LoVo (cell line): ENCODE results near the gene PDCD7.
"Not testable (repeated sequence)": the region's sequence is repeated elsewhere in the genome, so short reads cannot be mapped to it uniquely, and the experiment has no call there.

Experiments used
- DNase-seq: peaks from one replicate; pipeline ENCODE4 v3.0.0-alpha.2; 2016; ENCODE audit warnings: low spot score

Gene PDCD7, protein sequence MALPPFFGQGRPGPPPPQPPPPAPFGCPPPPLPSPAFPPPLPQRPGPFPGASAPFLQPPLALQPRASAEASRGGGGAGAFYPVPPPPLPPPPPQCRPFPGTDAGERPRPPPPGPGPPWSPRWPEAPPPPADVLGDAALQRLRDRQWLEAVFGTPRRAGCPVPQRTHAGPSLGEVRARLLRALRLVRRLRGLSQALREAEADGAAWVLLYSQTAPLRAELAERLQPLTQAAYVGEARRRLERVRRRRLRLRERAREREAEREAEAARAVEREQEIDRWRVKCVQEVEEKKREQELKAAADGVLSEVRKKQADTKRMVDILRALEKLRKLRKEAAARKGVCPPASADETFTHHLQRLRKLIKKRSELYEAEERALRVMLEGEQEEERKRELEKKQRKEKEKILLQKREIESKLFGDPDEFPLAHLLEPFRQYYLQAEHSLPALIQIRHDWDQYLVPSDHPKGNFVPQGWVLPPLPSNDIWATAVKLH

DNA sequence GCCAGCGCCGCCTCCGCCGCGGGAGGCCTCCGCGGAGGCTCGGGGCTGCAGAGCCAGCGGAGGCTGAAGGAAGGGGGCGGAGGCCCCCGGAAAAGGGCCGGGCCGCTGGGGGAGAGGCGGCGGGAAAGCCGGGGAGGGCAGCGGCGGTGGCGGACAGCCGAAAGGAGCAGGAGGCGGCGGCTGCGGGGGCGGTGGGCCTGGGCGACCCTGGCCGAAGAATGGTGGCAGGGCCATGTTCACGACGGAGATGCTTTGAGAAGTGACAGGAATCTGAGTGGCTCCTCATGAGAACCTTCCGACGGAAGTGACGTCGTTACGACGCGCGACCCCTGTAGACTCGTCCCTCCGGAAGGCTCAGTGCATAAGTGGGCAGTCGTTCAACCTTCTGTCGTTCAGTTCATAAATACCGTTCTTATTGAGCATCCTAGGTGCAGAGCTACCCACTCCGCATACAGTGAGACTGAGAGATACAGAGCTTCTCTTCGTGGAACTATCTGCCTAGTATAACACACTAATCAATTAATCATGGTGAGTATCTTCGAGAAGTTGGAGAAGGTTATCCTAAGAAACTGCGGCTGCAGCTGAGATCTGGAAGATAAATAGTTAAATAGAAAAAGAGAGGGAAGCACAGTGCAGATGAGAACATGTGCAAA lies at the start of gene PDCD7:
Gene PDCD7 (minus strand): TSS at position 261 of the 653 bp plus-strand sequence. CDS start 27 bp downstream, at position 234.
- DNase-seq: peak; percentile 95

DNA sequence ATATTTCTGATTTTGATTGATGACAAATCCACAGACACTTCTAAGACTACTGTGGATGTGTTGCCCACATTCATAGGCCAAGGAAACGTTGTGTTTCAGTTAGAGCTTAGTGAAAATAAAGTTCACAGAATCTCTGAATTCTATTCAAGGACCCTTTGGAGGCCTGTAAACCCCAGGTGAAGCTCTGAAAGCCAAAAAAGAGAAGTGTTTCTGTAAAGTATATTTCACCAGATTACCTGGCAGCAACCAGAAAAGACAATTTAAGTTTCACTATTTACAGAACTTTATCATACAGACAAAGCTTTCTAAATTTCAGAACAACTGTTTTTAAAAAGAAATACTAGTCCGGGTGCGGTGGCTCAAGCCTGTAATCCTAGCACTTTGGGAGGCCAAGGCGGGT lies 48.9 kb upstream of the PDCD7 start:
- DNase-seq: no peak

DNA sequence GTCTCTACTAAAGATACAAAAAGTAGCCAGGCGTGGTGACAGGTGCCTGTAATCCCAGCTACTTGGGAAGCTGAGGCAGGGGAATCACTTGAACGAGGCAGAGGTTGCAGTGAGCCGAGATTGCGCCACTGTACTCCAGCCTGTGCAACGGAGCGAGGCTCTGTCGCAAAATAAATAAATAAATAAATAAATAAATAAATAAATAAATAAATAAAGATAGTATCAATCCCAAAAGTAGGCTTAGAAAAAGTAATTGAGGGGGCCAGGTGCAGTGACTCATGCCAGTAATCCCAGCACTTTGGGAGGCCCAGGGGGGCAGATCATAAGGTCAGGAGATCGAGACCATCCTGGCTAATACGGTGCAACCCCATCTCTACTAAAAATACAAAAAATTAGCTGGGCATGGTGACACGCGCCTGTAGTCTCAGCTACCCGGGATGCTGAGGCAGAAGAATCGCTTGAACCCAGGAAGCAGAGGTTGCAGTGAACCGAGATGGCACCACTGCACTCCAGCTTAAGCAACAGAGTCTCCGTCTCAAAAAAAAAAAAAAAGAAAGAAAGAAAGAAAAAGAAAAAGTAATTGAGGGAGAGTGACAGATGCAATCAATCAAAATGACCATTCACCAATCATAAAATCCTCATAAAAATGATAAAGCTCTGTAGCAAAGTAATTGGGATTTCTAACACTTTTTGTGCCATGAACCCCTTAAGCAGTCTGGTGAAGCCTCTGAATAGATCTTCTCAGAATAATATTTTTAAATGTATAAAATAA lies 48.2 kb upstream of the PDCD7 start:
- DNase-seq: not testable (repeated sequence)

DNA sequence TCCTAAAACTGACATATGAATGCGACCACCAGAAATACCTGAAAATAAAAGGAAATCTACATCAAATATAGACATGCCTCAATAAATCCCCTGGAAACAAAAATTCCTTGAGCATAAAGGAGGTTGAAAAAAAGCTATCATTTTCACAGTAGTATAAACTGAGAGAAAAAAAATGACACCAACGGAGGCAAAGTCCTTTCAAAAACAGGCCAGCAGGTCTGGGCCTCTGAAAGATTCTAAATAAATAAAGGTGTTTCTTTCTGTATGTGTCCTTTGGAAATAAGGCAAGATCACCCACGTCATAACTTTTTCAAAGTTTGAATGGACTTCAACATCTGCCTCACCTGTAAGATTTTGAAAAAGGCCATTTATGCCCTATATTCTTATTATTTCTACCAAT lies 46.6 kb upstream of the PDCD7 start:
- no peak for DNase-seq

DNA sequence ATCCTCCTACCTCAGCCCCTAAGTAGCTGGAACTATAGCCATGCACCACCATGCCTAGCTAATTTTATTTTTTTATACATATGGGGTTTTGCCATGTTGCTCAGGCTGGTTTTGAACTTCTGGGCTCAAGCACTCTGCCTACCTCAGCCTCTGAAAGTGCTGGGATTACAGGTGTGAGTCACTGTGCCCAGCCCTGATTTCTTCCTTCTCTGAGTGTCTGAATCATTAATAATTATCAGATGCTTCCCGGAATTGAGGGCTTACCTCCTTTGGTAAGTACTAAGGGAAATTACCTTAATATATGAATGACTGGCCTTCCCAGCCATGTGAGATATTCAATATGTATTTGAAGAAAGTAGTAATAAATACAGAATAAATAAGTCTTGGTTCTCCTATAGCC lies 44.3 kb upstream of the PDCD7 start:
- peak; percentile 29 for DNase-seq

DNA sequence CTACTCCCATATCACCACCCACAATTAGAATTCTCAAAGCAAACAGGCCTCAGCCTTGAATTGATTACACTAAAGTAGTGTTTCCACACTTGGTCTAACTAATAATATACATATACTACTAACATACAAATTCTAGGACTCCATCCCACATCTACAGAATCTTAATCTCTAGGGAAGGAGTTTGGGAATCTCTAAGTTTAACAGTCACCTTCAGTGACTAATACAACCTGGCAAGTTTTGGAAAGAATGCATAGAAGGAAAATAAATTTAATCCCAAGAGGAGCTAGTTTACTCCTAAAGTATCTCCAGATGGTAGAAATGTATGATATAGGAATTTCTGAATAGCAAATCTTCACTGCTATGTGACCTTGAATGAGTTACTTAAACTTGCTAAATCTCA lies 42.4 kb upstream of the PDCD7 start:
- no peak for DNase-seq

DNA sequence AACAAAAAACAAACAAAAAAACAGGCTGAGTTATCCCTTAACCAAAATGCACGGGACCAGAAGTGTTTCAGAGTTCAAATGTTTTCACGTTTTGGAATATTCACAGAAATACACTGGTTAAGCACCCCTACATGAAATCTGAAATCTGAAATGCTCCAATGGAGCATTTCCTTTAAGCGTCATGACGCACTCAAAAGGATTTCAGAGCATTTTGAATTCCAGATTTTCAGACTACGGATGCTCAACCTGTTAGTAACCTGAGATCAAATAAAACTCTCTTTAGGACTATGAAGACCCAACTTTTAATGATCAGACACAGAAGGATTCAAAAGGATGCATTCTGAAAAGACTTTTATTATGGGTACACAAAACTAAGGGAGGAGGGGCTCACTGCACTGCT lies 41.9 kb upstream of the PDCD7 start:
- no peak for DNase-seq

DNA sequence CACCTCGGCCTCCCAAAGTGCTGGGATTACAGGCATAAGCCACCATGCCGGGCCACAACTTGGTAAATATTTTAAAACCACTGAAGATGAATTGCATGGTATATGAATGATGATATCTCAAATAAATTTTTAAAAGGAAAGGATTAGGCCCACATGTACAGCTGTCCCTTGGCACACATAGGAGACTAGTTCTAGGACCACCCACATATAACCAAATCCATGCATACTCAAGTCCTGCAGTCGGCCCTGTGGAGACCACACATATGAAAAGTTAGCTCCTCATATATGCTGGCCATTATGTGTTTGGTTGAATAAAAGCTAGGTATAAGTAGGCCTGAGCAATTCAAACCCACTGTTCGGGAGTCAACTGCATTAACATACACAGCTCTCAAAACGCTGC lies 40.9 kb upstream of the PDCD7 start:
- no peak for DNase-seq

DNA sequence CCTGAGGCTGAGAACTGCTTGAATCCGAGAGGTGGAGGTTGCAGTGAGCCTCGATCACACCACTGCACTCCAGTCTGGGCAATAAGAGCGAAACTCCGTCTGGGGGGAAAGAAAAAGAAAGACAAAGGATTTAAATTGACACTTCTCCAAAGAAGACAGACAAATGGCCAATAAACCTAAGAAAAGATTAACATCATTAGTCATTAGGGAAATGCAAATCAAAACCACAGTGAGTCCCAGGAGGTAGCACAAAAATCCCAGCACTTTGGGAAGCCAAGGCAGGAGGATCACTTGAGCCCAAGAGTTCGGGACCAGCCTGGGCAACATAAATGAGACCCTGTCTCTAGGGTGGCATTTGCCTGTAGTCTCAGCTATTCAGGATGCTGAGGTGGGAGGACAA lies 38.9 kb upstream of the PDCD7 start:
- DNase-seq: no peak

DNA sequence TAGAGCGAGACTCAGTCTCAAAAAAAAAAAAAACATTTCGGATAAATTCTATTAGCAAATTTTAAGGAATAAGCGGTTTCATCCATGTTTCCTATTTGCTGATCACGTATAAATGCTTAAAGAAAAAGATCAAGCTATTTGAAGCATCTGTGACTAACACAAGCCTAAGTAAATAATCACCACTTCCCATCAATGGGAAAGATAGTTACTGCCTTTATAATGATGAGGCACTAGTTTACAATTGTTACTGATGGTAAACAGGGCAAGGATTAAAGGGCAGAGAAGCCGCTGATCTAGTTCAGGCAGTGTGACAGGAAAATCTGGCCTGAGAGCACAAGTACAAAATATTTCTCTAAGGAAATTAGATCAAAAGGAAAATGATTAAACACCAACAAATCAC lies 37.8 kb upstream of the PDCD7 start:
- no peak for DNase-seq

DNA sequence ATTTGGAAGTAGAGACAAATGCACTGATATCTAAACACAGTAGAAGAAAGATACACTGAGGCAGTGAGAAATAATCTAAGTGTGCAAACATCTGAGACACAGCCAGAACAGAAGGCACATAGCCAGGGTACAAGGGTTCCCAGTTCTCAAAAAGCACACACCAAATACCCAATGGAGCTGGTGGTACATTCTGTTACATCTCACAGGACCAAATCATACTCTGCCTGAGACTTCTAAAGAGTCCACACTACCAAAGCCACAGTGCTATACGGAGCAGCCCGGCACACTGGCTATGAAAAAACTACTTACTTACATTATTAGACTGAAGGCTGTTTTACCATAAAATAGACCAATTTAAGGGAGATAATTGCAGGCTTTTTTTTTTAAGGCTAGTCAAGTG lies 32.3 kb upstream of the PDCD7 start:
- no peak for DNase-seq

DNA sequence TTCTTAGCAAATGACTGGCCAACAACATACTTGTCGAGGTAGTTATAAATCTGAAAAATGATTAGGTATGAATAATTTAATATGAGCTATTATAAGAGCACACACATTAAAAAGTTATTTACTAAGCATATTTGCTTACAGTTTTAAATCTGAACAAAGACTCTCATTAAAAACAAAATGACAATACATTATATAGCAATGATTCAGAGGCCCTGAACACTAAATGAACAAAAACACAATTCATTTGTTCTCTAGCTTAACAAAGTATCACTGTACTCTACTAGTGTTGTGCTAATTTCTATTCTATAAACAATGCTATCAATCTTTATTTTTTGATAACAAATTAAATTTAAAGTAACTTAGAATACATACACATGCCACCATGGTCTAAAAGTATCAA lies 30.5 kb upstream of the PDCD7 start:
- DNase-seq: no peak

DNA sequence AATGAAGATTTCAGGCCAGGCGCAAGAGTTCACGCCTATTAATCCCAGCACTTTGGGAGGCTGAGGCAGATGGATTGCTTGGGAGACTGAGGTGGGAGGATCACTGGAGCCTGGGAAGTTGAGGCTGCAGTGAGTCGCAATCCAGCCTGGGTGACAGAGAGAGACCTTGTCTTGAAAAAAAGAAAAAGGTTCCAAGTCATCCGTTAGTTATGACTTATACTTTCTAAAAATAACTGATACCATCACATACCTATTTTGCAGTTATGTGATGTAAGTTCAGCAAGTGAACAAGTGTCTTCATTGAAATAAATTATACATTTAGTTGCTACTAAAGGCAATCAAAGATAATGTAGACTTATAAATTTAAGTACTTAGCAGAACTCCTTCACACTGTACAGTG lies 29.4 kb upstream of the PDCD7 start:
- no peak for DNase-seq

DNA sequence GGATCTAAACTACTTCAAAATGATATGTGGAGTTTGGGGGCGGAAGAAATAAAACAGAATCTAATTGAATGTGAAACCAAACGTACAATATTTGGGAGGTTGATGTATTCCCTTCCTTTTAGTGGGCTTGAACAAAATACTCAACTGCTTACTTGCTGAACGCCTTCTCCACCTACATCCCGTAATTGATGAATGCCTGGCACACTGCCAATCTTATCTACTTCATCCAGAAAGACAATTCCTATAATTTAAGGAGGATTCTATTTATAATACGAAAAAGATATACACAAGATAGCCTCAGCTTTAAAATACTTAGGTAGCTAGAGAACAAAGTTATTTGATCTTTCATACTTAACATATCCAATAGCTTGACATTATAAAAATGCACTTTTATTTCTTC lies 23.1 kb upstream of the PDCD7 start:
- no peak for DNase-seq

DNA sequence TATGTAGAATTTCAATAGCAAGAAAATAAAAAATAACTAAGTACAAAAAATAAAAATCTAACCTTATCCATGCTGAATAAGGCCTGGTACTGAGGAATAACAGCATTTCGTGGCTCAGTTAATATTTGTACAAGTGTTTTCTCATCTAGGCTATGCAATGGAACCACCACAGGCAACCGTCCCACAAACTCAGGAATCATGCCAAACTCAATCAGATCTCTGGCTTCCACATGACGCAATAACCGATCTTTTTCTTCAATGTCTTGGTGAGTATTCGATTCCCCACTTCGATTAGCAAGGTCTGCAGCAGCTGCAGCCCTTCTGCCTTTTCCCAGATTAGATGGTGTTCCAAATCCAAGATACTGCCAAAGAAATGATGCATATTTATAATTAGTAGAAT lies 21.1 kb upstream of the PDCD7 start:
- DNase-seq: no peak

DNA sequence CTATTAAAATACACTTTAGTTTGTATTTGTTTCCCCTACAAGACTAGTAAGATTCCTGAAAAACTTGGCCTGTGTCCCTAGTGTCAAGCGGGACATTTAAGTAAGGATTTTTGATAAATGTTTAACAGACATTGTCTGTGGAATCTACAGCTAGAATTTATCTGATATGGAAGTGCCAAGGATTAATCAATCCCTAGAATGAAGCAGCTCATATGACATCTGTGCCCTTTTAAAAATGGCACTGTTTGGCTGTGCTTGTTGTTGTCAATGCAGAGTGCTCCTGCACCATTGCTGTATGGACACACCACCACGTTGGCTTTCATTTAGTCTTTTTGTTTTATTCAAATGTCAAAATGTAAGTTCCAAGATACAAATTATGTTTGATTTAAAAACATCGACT lies 14.3 kb upstream of the PDCD7 start:
- DNase-seq: no peak

DNA sequence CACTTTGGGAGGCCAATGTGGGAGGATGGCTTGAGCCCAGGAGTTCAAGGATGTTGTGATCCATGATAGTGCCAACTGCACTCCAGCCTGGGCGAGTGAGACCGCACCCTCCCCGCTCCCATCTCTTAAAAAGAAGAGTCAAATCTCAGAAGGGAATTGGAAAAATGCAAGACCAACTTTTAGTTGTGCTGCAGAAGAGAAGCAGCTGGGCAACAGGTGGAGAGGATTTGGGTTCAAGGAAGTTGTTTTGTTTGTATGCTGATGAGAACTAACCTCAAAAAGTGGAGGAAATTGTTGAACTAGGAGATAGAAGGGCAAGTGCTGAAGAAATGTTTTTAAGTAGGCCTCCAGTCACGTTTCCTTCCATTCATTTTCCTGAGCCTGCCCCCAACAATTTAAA lies 12.8 kb upstream of the PDCD7 start:
- no peak for DNase-seq

DNA sequence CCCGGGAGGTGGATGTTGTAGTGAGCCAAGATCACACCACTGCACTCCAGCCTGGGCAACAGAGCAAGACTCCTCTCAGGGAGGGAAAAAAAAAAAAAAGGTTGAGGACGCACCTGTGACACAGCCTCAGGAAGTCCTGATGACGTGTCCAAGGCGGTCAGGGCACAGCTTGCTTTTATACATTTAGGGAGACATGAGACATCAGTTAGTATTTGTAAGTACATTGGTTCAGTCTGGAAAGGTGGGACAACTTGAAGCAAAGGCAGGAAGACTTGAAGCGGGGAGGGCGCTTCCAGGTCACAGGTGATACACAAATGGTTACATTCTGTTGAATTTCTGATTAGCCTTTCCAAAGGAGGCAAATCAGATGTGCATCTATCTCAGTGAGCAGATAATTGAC lies 5.0 kb upstream of the PDCD7 start:
- not testable (repeated sequence) for DNase-seq

DNA sequence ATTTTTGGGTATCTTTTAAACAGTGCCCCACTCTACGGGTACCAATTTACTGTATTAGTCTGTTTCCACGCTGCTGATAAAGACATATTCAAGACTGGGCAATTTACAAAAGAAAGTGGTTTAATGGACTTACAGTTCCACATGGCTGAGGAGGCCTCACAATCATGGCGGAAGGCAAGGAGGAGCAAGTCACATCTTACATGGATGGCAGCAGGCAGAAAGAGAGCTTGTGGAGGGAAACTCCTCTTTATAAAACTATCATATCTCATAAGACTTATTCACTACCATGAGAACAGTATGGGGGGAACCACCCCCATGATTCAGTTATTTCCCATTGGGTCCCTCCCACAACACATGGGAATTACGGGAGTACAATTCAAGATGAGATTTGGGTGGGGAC lies 4.3 kb upstream of the PDCD7 start:
- DNase-seq: not testable (repeated sequence)

DNA sequence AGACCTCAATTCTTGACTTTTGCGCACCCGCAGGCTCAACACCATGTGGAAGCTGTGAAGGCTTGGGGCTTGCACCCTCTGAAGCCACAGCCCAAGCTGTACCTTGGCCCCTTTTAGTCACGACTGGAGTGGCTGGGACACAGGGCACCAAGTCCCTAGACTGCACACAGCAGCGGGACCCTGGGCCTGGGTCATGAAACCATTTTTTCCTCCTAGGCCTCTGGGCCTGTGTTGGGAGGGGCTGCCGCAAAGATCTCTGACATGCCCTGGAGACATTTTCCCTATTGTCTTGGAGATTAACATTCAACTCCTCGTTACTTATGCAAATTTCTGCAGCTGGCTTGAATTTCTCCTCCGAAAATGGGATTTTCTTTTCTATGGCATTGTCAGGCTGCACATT lies 3.5 kb upstream of the PDCD7 start:
- not testable (repeated sequence) for DNase-seq

DNA sequence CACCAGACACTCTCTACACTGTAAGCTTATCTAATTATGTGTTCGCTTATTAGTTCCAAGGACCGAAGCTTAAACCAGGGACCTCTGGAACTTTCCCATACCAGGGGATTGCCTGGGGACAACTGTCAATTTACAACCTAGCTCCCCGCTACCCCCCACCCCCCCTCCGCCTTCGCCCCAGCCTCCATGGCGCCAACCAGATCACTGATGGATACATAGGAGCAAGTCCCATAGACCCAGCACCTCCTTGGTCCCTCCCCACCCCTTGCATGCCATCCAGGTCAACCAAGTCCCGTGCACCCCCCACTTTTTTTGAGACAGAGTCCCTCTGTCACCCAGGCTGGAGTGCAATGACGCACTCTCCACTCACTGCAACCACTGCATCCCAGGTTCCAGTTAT lies 930 bp upstream of the PDCD7 start:
- no peak for DNase-seq

DNA sequence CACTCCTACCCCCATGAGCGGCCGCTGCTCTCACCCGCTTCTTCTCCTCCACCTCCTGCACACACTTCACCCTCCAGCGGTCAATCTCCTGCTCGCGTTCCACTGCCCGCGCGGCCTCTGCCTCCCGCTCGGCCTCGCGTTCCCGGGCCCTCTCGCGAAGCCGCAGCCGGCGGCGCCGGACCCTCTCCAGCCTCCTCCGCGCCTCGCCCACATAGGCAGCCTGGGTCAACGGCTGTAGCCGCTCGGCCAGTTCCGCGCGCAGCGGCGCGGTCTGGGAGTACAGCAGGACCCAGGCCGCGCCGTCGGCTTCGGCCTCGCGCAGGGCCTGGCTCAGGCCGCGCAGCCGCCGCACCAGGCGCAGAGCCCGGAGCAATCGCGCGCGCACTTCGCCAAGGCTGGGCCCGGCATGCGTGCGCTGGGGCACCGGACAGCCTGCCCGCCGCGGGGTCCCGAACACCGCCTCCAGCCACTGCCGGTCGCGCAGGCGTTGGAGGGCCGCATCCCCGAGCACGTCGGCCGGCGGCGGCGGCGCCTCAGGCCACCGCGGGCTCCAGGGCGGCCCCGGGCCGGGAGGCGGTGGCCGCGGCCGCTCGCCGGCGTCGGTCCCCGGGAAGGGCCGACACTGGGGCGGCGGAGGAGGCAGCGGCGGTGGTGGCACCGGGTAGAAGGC lies 595 bp downstream of the PDCD7 start:
- DNase-seq: peak; percentile 20
